ENCODE measurements around the gene CAPRIN1. TPM values are rescaled to one million over a fixed set of nuclear protein-coding genes. Genes with fewer than 3 reads are reported as not detected.

CAPRIN1 gene
- total RNA-seq, 1 donor: 225 TPM

GRCh38 chr11:34040571-34040970 is 11.0 kb upstream of the CAPRIN1 start:
- Histone ChIP-seq H3K79me2 (ENCODE audit: insufficient read depth, low read length) (no peaks in the 10 kb centered on the region), H3K27ac (ENCODE audit: low read depth, low read length) (no peak overlapping the region), H3K9me3 (ENCODE audit: low read depth, low read length) (no peaks in the 10 kb centered on the region), H4K20me1 (ENCODE audit: insufficient read depth, low read length) (no peaks in the 10 kb centered on the region), H3K36me3 (ENCODE audit: insufficient read depth, low read length) (no peaks in the 10 kb centered on the region), H3K4me3 (ENCODE audit: insufficient read depth, low read length) (no peak overlapping the region), H3K27me3 (ENCODE audit: insufficient read depth, low read length) (no peaks in the 10 kb centered on the region), H2AFZ (ENCODE audit: low read length) (no peak overlapping the region), H3K4me2 (ENCODE audit: insufficient read depth, low read length) (no peak overlapping the region), H3K4me1 (ENCODE audit: insufficient read depth, low read length) (peaks cover 6% of the 10 kb centered on the region)
- DNase-seq (ENCODE audit: insufficient read length, low spot score, missing footprints): no peak
- TF ChIP-seq, protein P1, sequence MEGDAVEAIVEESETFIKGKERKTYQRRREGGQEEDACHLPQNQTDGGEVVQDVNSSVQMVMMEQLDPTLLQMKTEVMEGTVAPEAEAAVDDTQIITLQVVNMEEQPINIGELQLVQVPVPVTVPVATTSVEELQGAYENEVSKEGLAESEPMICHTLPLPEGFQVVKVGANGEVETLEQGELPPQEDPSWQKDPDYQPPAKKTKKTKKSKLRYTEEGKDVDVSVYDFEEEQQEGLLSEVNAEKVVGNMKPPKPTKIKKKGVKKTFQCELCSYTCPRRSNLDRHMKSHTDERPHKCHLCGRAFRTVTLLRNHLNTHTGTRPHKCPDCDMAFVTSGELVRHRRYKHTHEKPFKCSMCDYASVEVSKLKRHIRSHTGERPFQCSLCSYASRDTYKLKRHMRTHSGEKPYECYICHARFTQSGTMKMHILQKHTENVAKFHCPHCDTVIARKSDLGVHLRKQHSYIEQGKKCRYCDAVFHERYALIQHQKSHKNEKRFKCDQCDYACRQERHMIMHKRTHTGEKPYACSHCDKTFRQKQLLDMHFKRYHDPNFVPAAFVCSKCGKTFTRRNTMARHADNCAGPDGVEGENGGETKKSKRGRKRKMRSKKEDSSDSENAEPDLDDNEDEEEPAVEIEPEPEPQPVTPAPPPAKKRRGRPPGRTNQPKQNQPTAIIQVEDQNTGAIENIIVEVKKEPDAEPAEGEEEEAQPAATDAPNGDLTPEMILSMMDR (IDR thresholded peaks at IDR 0.05; ENCODE audit: extremely low read depth, low read depth, low read length): no peak

DNA sequence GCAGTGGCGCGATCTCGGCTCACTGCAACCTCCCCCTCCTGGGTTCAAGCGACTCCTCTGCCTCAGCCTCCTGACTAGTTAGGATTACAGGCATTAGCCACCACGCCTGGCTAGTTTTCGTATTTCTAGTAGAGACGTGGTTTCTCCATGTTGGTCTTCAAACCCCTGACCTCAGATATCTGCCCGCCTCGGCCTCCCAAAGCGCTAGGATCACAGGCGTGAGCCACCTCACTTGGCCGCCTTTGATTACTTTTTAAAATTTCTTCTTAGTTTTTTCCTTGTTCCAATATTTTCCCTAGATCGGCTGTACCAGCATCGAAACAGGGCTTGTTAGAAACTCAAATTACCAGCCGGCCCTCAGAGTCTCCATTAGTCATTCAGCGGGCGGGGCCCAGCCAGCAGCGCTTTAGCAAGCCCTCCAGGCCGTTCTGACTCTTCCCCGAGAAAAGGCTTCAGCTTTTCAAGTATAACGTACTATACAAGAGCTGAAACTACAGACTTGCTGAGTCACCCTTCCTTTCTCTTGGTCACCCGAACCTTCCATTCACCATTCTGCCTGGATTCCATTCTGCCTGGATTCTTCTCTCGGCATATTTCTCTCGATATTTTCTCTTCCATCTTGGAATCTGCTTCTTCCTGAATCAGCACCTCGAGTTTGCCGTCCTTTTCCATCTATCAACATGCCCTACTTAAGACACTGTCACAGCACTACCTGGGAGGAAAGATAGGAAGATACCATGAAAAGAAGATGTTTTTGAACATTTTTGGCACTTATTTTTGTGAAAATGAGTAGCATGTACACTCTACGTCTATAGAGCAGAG is 6.7 kb upstream of the CAPRIN1 start:
- peak overlapping the region; percentile 4 for H3K4me3 ChIP-seq (ENCODE audit: insufficient read depth, low read length)

DNA sequence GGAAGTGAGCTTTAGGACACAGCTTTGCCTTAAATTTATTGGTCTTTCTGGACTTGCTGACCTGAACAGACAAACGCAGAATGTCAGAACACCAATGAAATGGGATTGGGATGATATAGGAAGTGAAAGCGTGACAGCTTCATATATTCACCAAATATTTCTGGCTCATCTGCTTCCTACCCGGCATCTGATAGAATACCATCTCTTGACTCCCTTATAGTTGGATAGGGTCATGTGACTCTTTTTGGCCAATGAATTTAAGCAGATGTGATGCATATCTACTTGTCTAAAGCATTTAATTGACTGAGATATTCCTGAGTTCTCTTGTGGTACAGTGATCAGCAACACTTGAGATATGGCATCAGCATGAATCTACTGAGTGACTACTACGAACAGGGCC is 2.5 kb upstream of the CAPRIN1 start:
- no peak overlapping the region for H3K4me2 ChIP-seq (ENCODE audit: insufficient read depth, low read length)
- no peak for DNase-seq (ENCODE audit: insufficient read length, low spot score, missing footprints)
- no peaks in the 10 kb centered on the region for H3K36me3 ChIP-seq (ENCODE audit: insufficient read depth, low read length)
- H2AFZ ChIP-seq (ENCODE audit: low read length): no peak overlapping the region
- peaks cover 21% of the 10 kb centered on the region for H3K4me1 ChIP-seq (ENCODE audit: insufficient read depth, low read length)
- no peak overlapping the region for H3K27ac ChIP-seq (ENCODE audit: low read depth, low read length)
- no peak overlapping the region for H3K4me3 ChIP-seq (ENCODE audit: insufficient read depth, low read length)
- no peaks in the 10 kb centered on the region for H3K27me3 ChIP-seq (ENCODE audit: insufficient read depth, low read length)
- TF ChIP-seq, protein P1 (IDR thresholded peaks at IDR 0.05; ENCODE audit: extremely low read depth, low read depth, low read length): no peak
- H3K79me2 ChIP-seq (ENCODE audit: insufficient read depth, low read length): peaks cover 18% of the 10 kb centered on the region
- no peaks in the 10 kb centered on the region for H3K9me3 ChIP-seq (ENCODE audit: low read depth, low read length)
- peaks cover 9% of the 10 kb centered on the region for H4K20me1 ChIP-seq (ENCODE audit: insufficient read depth, low read length)

More for the DNA sequence above, 6.7 kb upstream of the CAPRIN1 start:
- H3K4me1 ChIP-seq (ENCODE audit: insufficient read depth, low read length): peaks cover 7% of the 10 kb centered on the region
- peak overlapping the region; percentile 49 for H3K4me2 ChIP-seq (ENCODE audit: insufficient read depth, low read length)
- H3K36me3 ChIP-seq (ENCODE audit: insufficient read depth, low read length): no peaks in the 10 kb centered on the region
- TF ChIP-seq, protein P1 (IDR thresholded peaks at IDR 0.05; ENCODE audit: extremely low read depth, low read depth, low read length): no peak
- no peaks in the 10 kb centered on the region for H3K79me2 ChIP-seq (ENCODE audit: insufficient read depth, low read length)
- peak overlapping the region; percentile 54 for H3K27ac ChIP-seq (ENCODE audit: low read depth, low read length)
- DNase-seq (ENCODE audit: insufficient read length, low spot score, missing footprints): peak; percentile 94
- H2AFZ ChIP-seq (ENCODE audit: low read length): peak overlapping the region; percentile 73
- no peaks in the 10 kb centered on the region for H3K27me3 ChIP-seq (ENCODE audit: insufficient read depth, low read length)
- no peaks in the 10 kb centered on the region for H4K20me1 ChIP-seq (ENCODE audit: insufficient read depth, low read length)
- H3K9me3 ChIP-seq (ENCODE audit: low read depth, low read length): no peaks in the 10 kb centered on the region

GRCh38 chr11:34050581-34051348 is 766 bp upstream of the CAPRIN1 start:
- Histone ChIP-seq H2AFZ (ENCODE audit: low read length) (peak overlapping the region; percentile 85), H3K4me1 (ENCODE audit: insufficient read depth, low read length) (peaks cover 20% of the 10 kb centered on the region), H3K36me3 (ENCODE audit: insufficient read depth, low read length) (peaks cover 11% of the 10 kb centered on the region), H3K4me2 (ENCODE audit: insufficient read depth, low read length) (peak overlapping the region; percentile 97), H3K9me3 (ENCODE audit: low read depth, low read length) (no peaks in the 10 kb centered on the region), H3K79me2 (ENCODE audit: insufficient read depth, low read length) (peaks cover 36% of the 10 kb centered on the region), H3K27me3 (ENCODE audit: insufficient read depth, low read length) (no peaks in the 10 kb centered on the region), H3K4me3 (ENCODE audit: insufficient read depth, low read length) (peak overlapping the region; percentile 91), H3K27ac (ENCODE audit: low read depth, low read length) (peak overlapping the region; percentile 98), H4K20me1 (ENCODE audit: insufficient read depth, low read length) (peaks cover 25% of the 10 kb centered on the region)
- peak; percentile 90 for DNase-seq (ENCODE audit: insufficient read length, low spot score, missing footprints)
- TF ChIP-seq, protein P1 (IDR thresholded peaks at IDR 0.05; ENCODE audit: extremely low read depth, low read depth, low read length): no peak
